Stomach (tissue), 4 donors: ENCODE measurements around the gene MAP3K10.

ENCODE experiments used
- EP300 ChIP-seq: sonication (generic); formaldehyde crosslinking; IDR thresholded peaks from one replicate; pipeline ENCODE4 v1.6.1; 2017; ENCODE audit warnings: antibody characterized with exemption
- POLR2A ChIP-seq, 4 donors: fragments of 450-650 bp; IDR thresholded peaks; one replicate each; pipeline ENCODE4 v1.6.1; 2016; ENCODE audit warnings: antibody characterized with exemption in 4 of 4, control low read depth in 2 of 4, mild to moderate bottlenecking in 1 of 4, moderate library complexity in 1 of 4
- POLR2AphosphoS5 ChIP-seq, 3 donors: sonication (generic); formaldehyde crosslinking; IDR thresholded peaks; one replicate each; pipeline ENCODE4 v1.6.1; 2016; ENCODE audit warnings: antibody characterized with exemption in 3 of 3
- TF ChIP-seq, protein P1 (sequence below), 7 experiments: fragments of 450-650 bp in 4 of 7; fragments of 200-600 bp in 3 of 7; sonication (generic) in 3 of 7; IDR thresholded peaks; one replicate each; pipeline ENCODE4 v1.5.1; 2016 to 2019; ENCODE audit warnings: antibody characterized with exemption in 7 of 7, control low read depth in 2 of 7, mild to moderate bottlenecking in 1 of 7

DNA sequence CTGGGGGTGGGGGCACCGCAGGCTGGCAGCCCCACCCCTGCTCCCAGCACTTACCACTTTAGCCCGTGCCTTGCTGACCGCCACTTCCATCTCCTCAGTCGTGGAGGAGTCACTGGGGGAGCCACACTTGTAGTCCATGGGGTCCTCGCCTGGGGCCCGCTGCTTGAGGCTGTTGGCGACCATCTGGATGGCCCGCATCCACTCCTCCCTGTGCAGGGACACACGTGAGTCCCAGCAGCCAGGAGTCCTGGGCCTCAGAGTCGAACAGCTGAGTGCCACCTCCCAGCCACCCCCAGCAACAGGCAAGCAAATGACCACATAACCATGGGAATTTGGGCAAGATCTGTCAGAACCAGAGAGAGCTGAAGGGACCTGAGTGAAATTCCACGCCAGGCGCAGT, 51.3 kb downstream of the MAP3K10 start:
- no peak for TF ChIP-seq POLR2AphosphoS5 (IDR thresholded peaks at IDR 0.05)
- TF ChIP-seq POLR2A (IDR thresholded peaks at IDR 0.05), result no peak
- TF ChIP-seq, protein P1, sequence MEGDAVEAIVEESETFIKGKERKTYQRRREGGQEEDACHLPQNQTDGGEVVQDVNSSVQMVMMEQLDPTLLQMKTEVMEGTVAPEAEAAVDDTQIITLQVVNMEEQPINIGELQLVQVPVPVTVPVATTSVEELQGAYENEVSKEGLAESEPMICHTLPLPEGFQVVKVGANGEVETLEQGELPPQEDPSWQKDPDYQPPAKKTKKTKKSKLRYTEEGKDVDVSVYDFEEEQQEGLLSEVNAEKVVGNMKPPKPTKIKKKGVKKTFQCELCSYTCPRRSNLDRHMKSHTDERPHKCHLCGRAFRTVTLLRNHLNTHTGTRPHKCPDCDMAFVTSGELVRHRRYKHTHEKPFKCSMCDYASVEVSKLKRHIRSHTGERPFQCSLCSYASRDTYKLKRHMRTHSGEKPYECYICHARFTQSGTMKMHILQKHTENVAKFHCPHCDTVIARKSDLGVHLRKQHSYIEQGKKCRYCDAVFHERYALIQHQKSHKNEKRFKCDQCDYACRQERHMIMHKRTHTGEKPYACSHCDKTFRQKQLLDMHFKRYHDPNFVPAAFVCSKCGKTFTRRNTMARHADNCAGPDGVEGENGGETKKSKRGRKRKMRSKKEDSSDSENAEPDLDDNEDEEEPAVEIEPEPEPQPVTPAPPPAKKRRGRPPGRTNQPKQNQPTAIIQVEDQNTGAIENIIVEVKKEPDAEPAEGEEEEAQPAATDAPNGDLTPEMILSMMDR (IDR thresholded peaks at IDR 0.05), result no peak
- TF ChIP-seq EP300, result no peak
